Mesenteric fat pad (tissue), 1 donor: Measurements from ENCODE around the gene DAPK2. TPM values are rescaled to one million over a fixed set of nuclear protein-coding genes. Genes with fewer than 3 reads are reported as not detected.
"Not testable (repeated sequence)": the region's sequence is repeated elsewhere in the genome, so short reads cannot be mapped to it uniquely, and the experiment has no call there.

Source experiments
- DNase-seq: peaks from one replicate; pipeline ENCODE4 v3.0.0-alpha.2; 2020; ENCODE audit warnings: low spot score
- total RNA-seq: library from RNA; stranded (reverse); fragmentation: NEBNext Ultra II Directional; extraction: Animal tissue kit (Norgen Biotek cat#: 25700); gene quantifications from one replicate; pipeline ENCODE4 v1.2.1, GENCODE V29; 2021
- donor health status: DM: yes; HTN: yes; CAD: no.

Gene DAPK2
- total RNA-seq, 1 donor from 2014 or later = 18.1 TPM

- DNase-seq = no peak
These were observed 69.2 kb downstream of the DAPK2 start for GRCh38 chr15:63977119-63977518.

- no peak for DNase-seq
These were observed 72.3 kb downstream of the DAPK2 start for GRCh38 chr15:63974021-63974420.

GRCh38 chr15:63973212-63974009 is 72.9 kb downstream of the DAPK2 start:
- DNase-seq = no peak

- DNase-seq = no peak
These were observed 73.5 kb downstream of the DAPK2 start for GRCh38 chr15:63972801-63973200.

GRCh38 chr15:63971904-63972303 is 74.4 kb downstream of the DAPK2 start:
- DNase-seq = no peak

- DNase-seq = no peak
These were observed 74.9 kb downstream of the DAPK2 start for GRCh38 chr15:63971427-63971805.

GRCh38 chr15:63970621-63971426 is 75.5 kb downstream of the DAPK2 start:
- DNase-seq = no peak

GRCh38 chr15:63969652-63970421 is 76.4 kb downstream of the DAPK2 start:
- no peak for DNase-seq

GRCh38 chr15:63968700-63969099 is 77.6 kb downstream of the DAPK2 start:
- DNase-seq = no peak

- DNase-seq = no peak
These were observed 78.2 kb downstream of the DAPK2 start for GRCh38 chr15:63968122-63968524.

GRCh38 chr15:63967616-63968015 is 78.7 kb downstream of the DAPK2 start:
- DNase-seq = no peak

- DNase-seq = not testable (repeated sequence)
These were observed 83.2 kb downstream of the DAPK2 start for GRCh38 chr15:63962947-63963721.

- DNase-seq = no peak
These were observed 92.8 kb downstream of the DAPK2 start for GRCh38 chr15:63953524-63953923.

- no peak for DNase-seq
These were observed 95.3 kb downstream of the DAPK2 start for GRCh38 chr15:63950911-63951481.

- DNase-seq = no peak
These were observed 97.3 kb downstream of the DAPK2 start for GRCh38 chr15:63948971-63949370.

GRCh38 chr15:63948436-63948835 is 97.8 kb downstream of the DAPK2 start:
- no peak for DNase-seq

GRCh38 chr15:63947228-63947627 is 99.1 kb downstream of the DAPK2 start:
- DNase-seq = no peak

GRCh38 chr15:63946524-63947065 is 99.7 kb downstream of the DAPK2 start:
- DNase-seq = no peak

- DNase-seq = no peak
These were observed 100.4 kb downstream of the DAPK2 start for GRCh38 chr15:63945838-63946298.
